WERI-Rb-1 (cell line): ENCODE measurements around the gene MIPOL1.
"Not testable (repeated sequence)": the region's sequence is repeated elsewhere in the genome, so short reads cannot be mapped to it uniquely, and the experiment has no call there.

Source experiments
- DNase-seq: peaks from one replicate; pipeline ENCODE4 v3.0.0-alpha.2; 2020
- H3K27ac ChIP-seq: fragments of 250-450 bp; sonication (Bioruptor Pico); 2 replicates; pipeline ENCODE4 v1.5.1; 2020; ENCODE audit warnings: mild to moderate bottlenecking, moderate library complexity
- H3K27me3 ChIP-seq: fragments of 250-450 bp; sonication (Bioruptor Pico); 2 replicates; pipeline ENCODE4 v1.5.1; 2021; ENCODE audit warnings: mild to moderate bottlenecking, low read depth, moderate library complexity; ENCODE audit not compliant: insufficient read depth, severe bottlenecking
- H3K36me3 ChIP-seq: fragments of 250-450 bp; sonication (Bioruptor Pico); 2 replicates; pipeline ENCODE4 v1.5.1; 2020; ENCODE audit warnings: mild to moderate bottlenecking, moderate library complexity
- H3K4me3 ChIP-seq: 2 replicates; pipeline ENCODE4 v1.5.1; 2011; ENCODE audit warnings: low read depth, mild to moderate bottlenecking, control low read depth, low read length
- H3K9me3 ChIP-seq: fragments of 250-450 bp; sonication (Bioruptor Pico); 2 replicates; pipeline ENCODE4 v1.5.1; 2021; ENCODE audit warnings: mild to moderate bottlenecking, moderate library complexity; ENCODE audit not compliant: severe bottlenecking
- TF ChIP-seq, protein P1 (sequence below): IDR thresholded peaks from 2 replicates; pipeline ENCODE4 v1.5.1; 2011; ENCODE audit warnings: low read depth, mild to moderate bottlenecking, control low read depth, inconsistent platforms, low read length

MIPOL1 gene

DNA sequence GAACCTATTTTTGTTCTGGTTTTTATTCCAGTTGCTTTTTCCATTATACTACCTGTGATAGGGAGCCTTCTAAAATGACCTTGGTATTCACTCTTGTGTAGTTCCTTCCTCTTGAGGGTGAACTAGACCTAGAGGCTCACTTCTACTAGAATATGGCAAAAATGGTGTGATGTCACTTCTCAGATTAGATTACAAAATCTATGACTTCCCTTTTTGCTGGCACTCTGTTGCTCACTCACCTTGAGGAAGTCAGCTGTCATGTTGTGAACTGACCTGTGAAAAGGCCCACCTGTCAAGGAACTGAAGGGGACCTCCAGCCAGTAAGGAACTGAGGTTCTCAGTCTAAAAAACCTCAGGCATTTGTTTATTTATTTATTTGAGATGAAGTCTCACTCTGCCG lies 5.7 kb downstream of the MIPOL1 start:
- Histone ChIP-seq H3K36me3 (no peaks in the 10 kb centered on the region), H3K9me3 (peaks cover 13% of the 10 kb centered on the region), H3K4me3 (no peak overlapping the region), H3K27me3 (peaks cover 1% of the 10 kb centered on the region), H3K27ac (no peak overlapping the region)
- DNase-seq, result no peak
- TF ChIP-seq, protein P1, sequence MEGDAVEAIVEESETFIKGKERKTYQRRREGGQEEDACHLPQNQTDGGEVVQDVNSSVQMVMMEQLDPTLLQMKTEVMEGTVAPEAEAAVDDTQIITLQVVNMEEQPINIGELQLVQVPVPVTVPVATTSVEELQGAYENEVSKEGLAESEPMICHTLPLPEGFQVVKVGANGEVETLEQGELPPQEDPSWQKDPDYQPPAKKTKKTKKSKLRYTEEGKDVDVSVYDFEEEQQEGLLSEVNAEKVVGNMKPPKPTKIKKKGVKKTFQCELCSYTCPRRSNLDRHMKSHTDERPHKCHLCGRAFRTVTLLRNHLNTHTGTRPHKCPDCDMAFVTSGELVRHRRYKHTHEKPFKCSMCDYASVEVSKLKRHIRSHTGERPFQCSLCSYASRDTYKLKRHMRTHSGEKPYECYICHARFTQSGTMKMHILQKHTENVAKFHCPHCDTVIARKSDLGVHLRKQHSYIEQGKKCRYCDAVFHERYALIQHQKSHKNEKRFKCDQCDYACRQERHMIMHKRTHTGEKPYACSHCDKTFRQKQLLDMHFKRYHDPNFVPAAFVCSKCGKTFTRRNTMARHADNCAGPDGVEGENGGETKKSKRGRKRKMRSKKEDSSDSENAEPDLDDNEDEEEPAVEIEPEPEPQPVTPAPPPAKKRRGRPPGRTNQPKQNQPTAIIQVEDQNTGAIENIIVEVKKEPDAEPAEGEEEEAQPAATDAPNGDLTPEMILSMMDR, result no peak

DNA sequence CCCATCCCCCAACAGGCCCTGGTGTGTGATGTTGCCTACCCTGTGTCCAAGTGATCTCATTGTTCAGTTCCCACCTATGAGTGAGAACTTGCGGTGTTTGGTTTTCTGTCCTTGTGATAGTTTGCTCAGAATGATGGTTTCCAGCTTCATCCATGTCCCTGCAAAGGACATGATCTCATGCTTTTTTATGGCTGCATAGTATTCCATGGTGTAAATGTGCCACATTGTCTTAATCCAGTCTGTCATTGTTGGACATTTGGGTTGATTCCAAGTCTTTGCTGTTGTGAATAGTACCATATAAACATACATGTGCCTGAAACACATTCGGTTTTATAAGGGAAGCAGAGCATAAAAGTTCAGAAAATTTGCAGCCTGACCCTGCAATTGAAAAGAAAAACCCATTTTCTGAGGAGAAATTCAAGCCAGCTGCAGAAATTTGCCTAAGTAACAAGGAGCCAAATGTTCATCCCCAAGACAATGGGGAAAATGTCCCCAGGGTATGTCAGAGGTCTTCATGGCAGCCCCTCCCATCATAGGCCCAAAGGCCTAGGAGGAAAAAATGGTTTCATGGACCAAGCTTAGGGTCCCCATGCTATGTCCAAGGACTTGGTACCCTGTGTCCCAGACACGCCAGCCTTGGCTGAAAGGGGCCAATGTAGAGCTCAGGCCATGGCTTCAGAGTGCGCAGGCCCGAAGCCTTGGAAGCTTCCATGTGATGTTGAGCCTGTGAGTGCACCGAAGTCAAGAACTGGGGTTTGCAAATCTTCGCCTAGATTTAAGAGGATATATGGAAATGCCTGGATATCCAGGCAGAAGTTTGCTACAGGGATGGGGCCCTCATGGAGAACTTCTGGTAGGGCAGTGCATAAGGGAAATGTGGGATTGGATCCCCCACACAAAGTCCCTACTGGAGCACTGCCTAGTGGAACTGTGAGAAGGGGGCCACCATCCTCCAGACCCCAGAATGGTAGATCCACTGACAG lies 8.2 kb downstream of the MIPOL1 start:
- peaks cover 13% of the 10 kb centered on the region for H3K9me3 ChIP-seq
- DNase-seq, H3K4me3 ChIP-seq, H3K27me3 ChIP-seq, H3K36me3 ChIP-seq, H3K27ac ChIP-seq: not testable (repeated sequence)

DNA sequence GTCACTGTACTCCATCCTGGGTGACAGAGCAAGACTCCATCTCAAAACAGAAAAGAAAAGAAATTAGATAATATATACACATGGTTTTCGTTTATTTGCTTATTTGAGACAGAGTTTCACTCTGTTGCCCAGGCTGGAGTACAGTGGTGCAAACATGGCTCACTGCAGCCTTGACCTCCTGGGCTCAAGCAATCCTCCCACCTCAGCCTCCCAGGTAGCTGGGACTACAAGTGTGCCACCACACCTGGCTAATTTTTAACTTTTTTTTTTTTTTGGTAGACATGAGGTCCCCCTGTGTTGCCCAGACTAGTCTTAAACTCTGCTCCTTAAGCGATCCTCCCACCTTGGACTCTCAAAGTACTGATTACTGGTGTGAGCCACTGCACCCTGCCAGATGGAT lies 11.9 kb downstream of the MIPOL1 start:
- not testable (repeated sequence) for H3K27me3 ChIP-seq, H3K4me3 ChIP-seq, H3K27ac ChIP-seq, DNase-seq, H3K36me3 ChIP-seq
- H3K9me3 ChIP-seq, result peaks cover 13% of the 10 kb centered on the region

DNA sequence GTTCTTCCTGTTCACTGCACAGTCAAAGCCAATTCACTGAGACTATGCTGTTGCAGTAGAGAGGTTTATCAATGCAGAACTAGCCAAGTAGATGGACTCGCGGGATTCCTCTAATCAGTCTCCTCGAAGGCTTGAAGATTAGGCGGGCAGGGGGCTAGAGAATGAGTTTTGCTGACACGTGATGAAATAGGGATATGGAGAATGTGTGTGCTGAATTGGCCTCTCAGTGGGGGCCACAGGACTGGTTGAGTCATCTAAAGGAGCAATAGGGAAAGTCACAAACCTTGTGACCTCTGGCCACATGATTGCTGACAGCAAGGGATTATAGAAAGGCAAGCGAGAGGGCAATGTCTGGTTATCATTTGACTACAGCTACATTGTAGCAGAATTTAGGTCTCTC lies 12.7 kb downstream of the MIPOL1 start:
- no peak overlapping the region for H3K4me3 ChIP-seq
- DNase-seq, result no peak
- no peak overlapping the region for H3K27ac ChIP-seq
- no peaks in the 10 kb centered on the region for H3K27me3 ChIP-seq
- TF ChIP-seq, protein P1, result no peak
- no peaks in the 10 kb centered on the region for H3K36me3 ChIP-seq
- peaks cover 12% of the 10 kb centered on the region for H3K9me3 ChIP-seq

DNA sequence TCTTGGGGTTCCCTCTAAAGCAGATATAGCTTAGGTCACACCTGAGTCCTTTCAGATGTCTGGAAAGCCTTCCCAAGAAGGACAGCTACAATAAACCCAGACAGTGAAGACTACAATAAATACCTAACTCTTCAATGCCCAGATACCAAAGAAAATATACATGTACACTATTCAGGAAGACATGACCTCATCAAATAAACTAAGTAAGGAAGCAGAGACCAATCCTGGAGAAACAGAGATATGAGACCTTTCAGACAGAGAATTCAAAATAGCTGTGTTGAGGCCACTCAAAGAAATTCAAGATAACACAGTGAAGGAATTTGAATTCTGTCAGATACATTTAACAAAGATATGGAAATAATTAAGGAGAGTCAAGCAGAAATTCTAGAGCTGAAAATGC lies 15.3 kb downstream of the MIPOL1 start:
- Histone ChIP-seq H3K4me3 (no peak overlapping the region), H3K36me3 (no peaks in the 10 kb centered on the region), H3K9me3 (no peaks in the 10 kb centered on the region), H3K27me3 (no peaks in the 10 kb centered on the region), H3K27ac (no peak overlapping the region)
- TF ChIP-seq, protein P1, result no peak
- DNase-seq, result no peak

DNA sequence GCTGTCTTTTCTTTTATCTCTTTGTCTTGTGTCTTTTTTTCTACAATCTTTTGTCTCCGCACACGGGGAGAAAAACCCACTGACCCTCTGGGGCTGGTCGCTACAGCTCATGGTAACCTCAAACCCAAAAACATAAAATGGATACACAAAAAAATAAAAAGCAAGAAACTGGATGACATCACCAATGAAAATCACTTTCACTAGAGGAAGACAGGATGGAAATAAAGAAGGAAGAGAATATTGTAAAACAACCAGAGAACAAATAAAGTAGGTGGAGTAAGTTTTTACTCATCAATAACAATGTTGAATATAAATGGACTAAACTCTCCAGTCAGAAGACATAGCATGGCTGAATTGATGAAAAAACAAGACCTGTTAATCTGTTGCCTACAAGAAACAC lies 17.6 kb downstream of the MIPOL1 start:
- Histone ChIP-seq H3K27ac (no peak overlapping the region), H3K9me3 (no peaks in the 10 kb centered on the region), H3K27me3 (no peaks in the 10 kb centered on the region), H3K4me3 (no peak overlapping the region), H3K36me3 (no peaks in the 10 kb centered on the region)
- TF ChIP-seq, protein P1, result no peak
- no peak for DNase-seq
